ENCODE data around the gene ACKR2.
"Not testable (repeated sequence)": the region's sequence is repeated elsewhere in the genome, so short reads cannot be mapped to it uniquely, and the experiment has no call there.

ACKR2 gene

DNA sequence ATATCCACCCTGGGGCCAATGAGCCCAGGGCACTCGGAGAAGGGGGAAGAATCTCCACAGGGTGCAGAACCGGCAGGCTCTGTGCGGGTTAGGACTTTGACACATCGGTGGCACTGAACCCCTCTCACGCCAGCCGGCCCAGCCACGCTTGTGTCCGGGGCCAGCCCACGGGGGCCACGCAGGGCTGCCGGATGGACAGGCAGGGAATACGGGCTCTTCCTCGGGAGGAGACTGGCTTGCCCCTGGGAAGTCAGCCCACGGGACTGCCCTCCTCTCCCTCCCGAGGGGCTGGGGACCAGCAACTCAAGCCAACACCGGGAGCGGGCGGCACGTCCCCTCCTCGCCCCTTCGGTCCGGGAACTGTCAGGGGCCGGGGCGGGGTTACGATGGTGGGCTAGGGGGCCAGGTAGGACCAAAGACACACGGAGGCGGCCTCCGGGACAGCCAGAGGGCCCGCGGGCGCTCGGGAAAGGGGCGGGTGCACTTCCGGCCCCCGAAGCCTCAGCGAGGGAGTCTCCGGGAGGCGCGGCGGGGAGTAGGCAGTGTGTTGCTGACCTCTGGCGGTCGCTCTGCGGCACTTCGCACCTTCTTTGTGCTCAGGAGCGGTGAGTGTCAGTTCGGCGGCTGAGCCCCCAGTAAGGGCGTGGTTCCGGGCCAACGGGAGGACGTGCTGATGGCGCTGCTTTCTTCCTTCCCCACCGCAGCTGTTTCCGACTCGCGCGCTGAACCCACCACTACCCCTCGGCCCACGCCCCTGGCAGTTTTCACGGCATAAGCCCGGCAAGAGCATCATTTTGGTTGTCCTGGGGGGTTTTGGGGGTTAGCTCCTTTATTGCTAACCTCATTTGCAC is 71.6 kb downstream of the ACKR2 start:
- DNase-seq (ENCODE audit: low read depth in 2 of 2), result peak; percentile 80 to 84
- peak overlapping the region; percentile 62 to 65 for H3K4me3 ChIP-seq (replicated peaks in 1 of 2; ENCODE audit: low read depth in 2 of 2, low read length in 2 of 2)
- peak; percentile 92 for TF ChIP-seq CTCF (IDR thresholded peaks at IDR 0.05; ENCODE audit: low read depth, low read length)

- DNase-seq (ENCODE audit: low read depth in 2 of 2), result peak in 1 of 2 donors; percentile 31
- not testable (repeated sequence) for H3K4me3 ChIP-seq (replicated peaks in 1 of 2; ENCODE audit: low read depth in 2 of 2, low read length in 2 of 2)
These were observed 74.1 kb downstream of the ACKR2 start for GRCh38 chr3:42883251-42883930.

GRCh38 chr3:42884324-42884723 is 75.1 kb downstream of the ACKR2 start:
- no peak for DNase-seq (ENCODE audit: low read depth in 2 of 2)
- no peak for TF ChIP-seq CTCF (IDR thresholded peaks at IDR 0.05; ENCODE audit: low read depth, low read length)
- no peak overlapping the region for H3K4me3 ChIP-seq (replicated peaks in 1 of 2; ENCODE audit: low read depth in 2 of 2, low read length in 2 of 2)

- DNase-seq (ENCODE audit: low read depth in 2 of 2), result no peak
- TF ChIP-seq CTCF (IDR thresholded peaks at IDR 0.05; ENCODE audit: low read depth, low read length), result no peak
- H3K4me3 ChIP-seq (replicated peaks in 1 of 2; ENCODE audit: low read depth in 2 of 2, low read length in 2 of 2), result no peak overlapping the region
These were observed 77.1 kb downstream of the ACKR2 start for GRCh38 chr3:42886294-42886822.

DNA sequence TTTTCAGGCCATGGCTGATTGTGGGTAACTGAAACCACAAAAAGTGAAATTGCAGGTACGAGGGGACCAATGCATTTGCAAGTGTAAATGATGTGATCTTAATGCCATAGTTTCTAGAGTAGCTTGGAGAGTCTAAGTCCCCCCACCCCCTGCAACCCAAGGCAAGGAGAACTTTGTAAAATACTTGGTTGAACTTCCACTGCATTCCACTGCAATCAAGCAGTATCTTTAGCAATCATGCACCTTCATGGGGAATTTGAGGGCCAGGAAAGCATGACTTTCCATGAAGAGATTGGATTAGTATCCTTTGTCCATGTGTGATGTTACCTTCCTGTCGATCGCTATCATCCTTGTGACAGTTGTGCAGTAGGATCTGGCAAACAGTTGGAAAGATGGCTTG is 77.8 kb downstream of the ACKR2 start:
- H3K4me3 ChIP-seq (replicated peaks in 1 of 2; ENCODE audit: low read depth in 2 of 2, low read length in 2 of 2), result no peak overlapping the region
- DNase-seq (ENCODE audit: low read depth in 2 of 2), result no peak
- no peak for TF ChIP-seq CTCF (IDR thresholded peaks at IDR 0.05; ENCODE audit: low read depth, low read length)

DNA sequence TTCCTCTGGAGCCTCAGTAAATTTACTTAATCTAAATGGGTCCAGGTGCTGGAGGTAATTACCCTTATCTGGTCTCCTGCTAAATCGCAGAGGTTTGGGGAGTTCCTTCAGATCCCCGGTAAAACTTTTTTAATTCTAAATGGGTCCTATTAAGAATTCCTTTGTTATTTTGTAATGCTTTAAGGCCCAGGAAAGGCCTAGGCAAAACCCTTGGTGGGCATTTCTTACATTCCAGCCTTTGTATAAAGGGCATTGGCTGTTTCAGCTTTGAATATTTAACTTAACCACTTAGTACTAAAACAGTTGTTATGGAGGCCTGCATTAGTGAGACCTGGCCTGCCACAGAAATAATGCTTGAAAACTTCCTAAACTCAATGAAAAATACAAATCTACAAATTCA is 81.8 kb downstream of the ACKR2 start:
- no peak for TF ChIP-seq CTCF (IDR thresholded peaks at IDR 0.05; ENCODE audit: low read depth, low read length)
- no peak overlapping the region for H3K4me3 ChIP-seq (replicated peaks in 1 of 2; ENCODE audit: low read depth in 2 of 2, low read length in 2 of 2)
- no peak for DNase-seq (ENCODE audit: low read depth in 2 of 2)

DNA sequence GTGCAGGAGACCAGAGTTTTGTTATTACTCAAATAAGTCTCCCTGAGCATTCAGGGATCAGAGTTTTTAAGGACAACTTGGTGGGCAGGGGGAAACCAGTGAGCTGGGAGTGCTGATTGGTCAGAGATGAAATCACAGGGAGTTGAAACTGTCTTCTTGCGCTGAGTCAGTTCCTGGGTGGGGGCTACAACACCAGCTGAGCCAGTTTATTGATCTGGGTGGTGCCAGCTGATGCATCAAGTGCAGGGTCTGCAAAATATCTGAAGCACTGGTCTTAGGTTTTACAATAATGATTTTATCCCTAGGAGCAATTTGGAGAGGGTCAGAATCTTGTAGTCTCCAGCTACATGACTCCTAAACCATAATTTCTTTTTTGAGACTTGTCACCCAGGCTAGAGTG is 82.9 kb downstream of the ACKR2 start:
- DNase-seq (ENCODE audit: low read depth in 2 of 2), result peak in 1 of 2 donors; percentile 17
- no peak for TF ChIP-seq CTCF (IDR thresholded peaks at IDR 0.05; ENCODE audit: low read depth, low read length)

More for the DNA sequence above, 82.9 kb downstream of the ACKR2 start:
- H3K4me3 ChIP-seq (replicated peaks in 1 of 2; ENCODE audit: low read depth in 2 of 2, low read length in 2 of 2), result no peak overlapping the region
